RWPE1 (cell line): ENCODE measurements around the gene HOXC10.

ENCODE experiments used
- CTCF ChIA-PET: fragments of 350-600 bp; sonication (Branson Sonifier 250); formaldehyde crosslinking; extraction: SDS; loops from one replicate; lab custom pipeline; 2021; lab: Yijun Ruan, JAX
- POLR2A ChIA-PET: fragments of 400-600 bp; formaldehyde crosslinking; extraction: SDS; loops from one replicate; lab custom pipeline; 2020; ENCODE audit warnings: antibody characterized with exemption; ENCODE audit not compliant: low non-redundant PET; lab: Yijun Ruan, JAX
- DNase-seq: peaks from one replicate; pipeline ENCODE4 v3.0.0; 2012; ENCODE audit warnings: low spot score
- H3K27ac ChIP-seq: fragments of 450-650 bp; 2 replicates; pipeline ENCODE4 v1.5.1; 2017
- CTCF ChIP-seq: fragments of 450-650 bp; conservative IDR thresholded peaks from 2 replicates; pipeline ENCODE4 v1.5.1; 2017; ENCODE audit warnings: low read depth, mild to moderate bottlenecking

Gene HOXC10

GRCh38 chr12:54005853-54006558 is 21.1 kb downstream of the HOXC10 start:
- peak; percentile 85 for TF ChIP-seq CTCF
- H3K27ac ChIP-seq, result no peak overlapping the region
- ChIA-PET POLR2A (interaction anchor here (1.2 kb wide), 1 partner anchor 186 kb away, joined by 9 read pairs; no protein-coding TSS in a partner anchor), CTCF (interaction anchor here (0.5 to 4.4 kb wide), 22 partner anchors 11 to 210 kb away, joined by 3 to 47 read pairs (median 4); partner anchors contain the start of genes HOXC10 and HOXC5)
- DNase-seq, result peak; percentile 81

GRCh38 chr12:54006559-54007220 is 21.7 kb downstream of the HOXC10 start:
- ChIA-PET POLR2A (interaction anchor here (1.2 kb wide), 1 partner anchor 185 kb away, joined by 9 read pairs; no protein-coding TSS in a partner anchor), CTCF (interaction anchor here (0.6 to 4.4 kb wide), 14 partner anchors 10 to 329 kb away, joined by 3 to 47 read pairs (median 4); partner anchors contain the start of gene HOXC10)
- no peak overlapping the region for H3K27ac ChIP-seq
- DNase-seq, result no peak
- TF ChIP-seq CTCF, result no peak

- DNase-seq, result no peak
- CTCF ChIA-PET, result interaction anchor here (0.5 to 4.4 kb wide), 7 partner anchors 25 to 330 kb away, joined by 3 to 47 read pairs (median 6); partner anchors contain the start of gene HOXC5
- no peak for TF ChIP-seq CTCF
- POLR2A ChIA-PET, result no interaction called here
- H3K27ac ChIP-seq, result no peak overlapping the region
These were observed 22.8 kb downstream of the HOXC10 start for GRCh38 chr12:54007538-54008259.

- TF ChIP-seq CTCF, result no peak
- no peak overlapping the region for H3K27ac ChIP-seq
- ChIA-PET POLR2A (no interaction called here), CTCF (interaction anchor here (0.5 to 4.4 kb wide), 6 partner anchors 8 to 194 kb away, joined by 3 to 47 read pairs (median 4); partner anchors contain the start of gene HOXC5)
- no peak for DNase-seq
These were observed 23.3 kb downstream of the HOXC10 start for GRCh38 chr12:54008260-54008552.

- CTCF ChIA-PET, result interaction anchor here (0.5 to 4.4 kb wide), 9 partner anchors 8 to 354 kb away, joined by 3 to 47 read pairs (median 5); no protein-coding TSS in a partner anchor
- TF ChIP-seq CTCF, result no peak
- POLR2A ChIA-PET, result interaction anchor here (0.5 to 0.7 kb wide), 4 partner anchors 66 to 327 kb away, joined by 3 to 5 read pairs (median 4); no protein-coding TSS in a partner anchor
- DNase-seq, result peak; percentile 32
- H3K27ac ChIP-seq, result no peak overlapping the region
These were observed 24.5 kb downstream of the HOXC10 start for GRCh38 chr12:54009171-54010052.
